Nephron (organoid): ENCODE results near the gene CDKAL1.

Experiments used
- H3K27ac Mint-ChIP-seq, 3 experiments: 2 replicates each; pipeline ENCODE4 v1.8.0; 2020; ENCODE audit warnings: mixed read lengths in 3 of 3, mild to moderate bottlenecking in 2 of 3, moderate library complexity in 1 of 3
- H3K27me3 Mint-ChIP-seq: 2 replicates; pipeline ENCODE4 v1.8.0; 2021; ENCODE audit warnings: low read depth, mild to moderate bottlenecking, moderate library complexity, mixed read lengths
- H3K36me3 Mint-ChIP-seq: 2 replicates; pipeline ENCODE4 v1.8.0; 2020; ENCODE audit warnings: low read depth, mixed read lengths
- H3K4me1 Mint-ChIP-seq: 2 replicates; pipeline ENCODE4 v1.8.0; 2020; ENCODE audit warnings: mixed read lengths
- H3K4me3 Mint-ChIP-seq, 3 experiments: 2 replicates each; pipeline ENCODE4 v1.8.0; 2020; ENCODE audit warnings: mild to moderate bottlenecking in 3 of 3, mixed read lengths in 3 of 3, moderate library complexity in 2 of 3
- H3K9me3 Mint-ChIP-seq: 2 replicates; pipeline ENCODE4 v1.8.0; 2020; ENCODE audit warnings: mixed read lengths
- TF ChIP-seq, protein P1 (sequence below), 3 experiments: fragments of 200-600 bp; sonication (generic); IDR thresholded peaks; one replicate each; pipeline ENCODE4 v1.5.0; 2021; ENCODE audit warnings: antibody characterized with exemption in 3 of 3; ENCODE audit not compliant: unreplicated experiment in 3 of 3

Gene CDKAL1

DNA sequence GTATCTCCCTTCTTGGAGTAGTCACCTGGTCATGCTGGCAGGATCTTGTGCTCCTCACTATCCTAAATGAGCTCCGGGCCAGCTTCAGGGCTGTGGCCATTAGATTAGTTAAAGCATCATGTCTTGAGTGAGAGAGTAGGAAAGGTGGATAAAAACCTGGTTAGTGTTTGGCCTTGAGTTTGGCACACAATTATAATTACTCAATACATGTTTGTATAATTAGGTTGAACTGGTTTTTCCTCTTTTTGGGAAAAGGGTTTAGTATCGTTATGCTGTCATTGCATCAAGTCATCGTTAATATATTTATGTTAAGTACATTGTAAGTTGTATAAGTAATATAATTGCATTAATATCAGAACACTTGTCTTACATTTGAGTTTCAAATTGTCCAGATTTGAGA, 126.3 kb downstream of the CDKAL1 start:
- H3K4me1 Mint-ChIP-seq: peaks cover 37% of the 10 kb centered on the region
- H3K9me3 Mint-ChIP-seq: no peaks in the 10 kb centered on the region
- no peaks in the 10 kb centered on the region for H3K36me3 Mint-ChIP-seq
- no peak overlapping the region for H3K4me3 Mint-ChIP-seq
- H3K27me3 Mint-ChIP-seq: no peaks in the 10 kb centered on the region
- TF ChIP-seq, protein P1, sequence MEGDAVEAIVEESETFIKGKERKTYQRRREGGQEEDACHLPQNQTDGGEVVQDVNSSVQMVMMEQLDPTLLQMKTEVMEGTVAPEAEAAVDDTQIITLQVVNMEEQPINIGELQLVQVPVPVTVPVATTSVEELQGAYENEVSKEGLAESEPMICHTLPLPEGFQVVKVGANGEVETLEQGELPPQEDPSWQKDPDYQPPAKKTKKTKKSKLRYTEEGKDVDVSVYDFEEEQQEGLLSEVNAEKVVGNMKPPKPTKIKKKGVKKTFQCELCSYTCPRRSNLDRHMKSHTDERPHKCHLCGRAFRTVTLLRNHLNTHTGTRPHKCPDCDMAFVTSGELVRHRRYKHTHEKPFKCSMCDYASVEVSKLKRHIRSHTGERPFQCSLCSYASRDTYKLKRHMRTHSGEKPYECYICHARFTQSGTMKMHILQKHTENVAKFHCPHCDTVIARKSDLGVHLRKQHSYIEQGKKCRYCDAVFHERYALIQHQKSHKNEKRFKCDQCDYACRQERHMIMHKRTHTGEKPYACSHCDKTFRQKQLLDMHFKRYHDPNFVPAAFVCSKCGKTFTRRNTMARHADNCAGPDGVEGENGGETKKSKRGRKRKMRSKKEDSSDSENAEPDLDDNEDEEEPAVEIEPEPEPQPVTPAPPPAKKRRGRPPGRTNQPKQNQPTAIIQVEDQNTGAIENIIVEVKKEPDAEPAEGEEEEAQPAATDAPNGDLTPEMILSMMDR (IDR thresholded peaks at IDR 0.05; ENCODE audit: unreplicated experiment in 3 of 3): no peak
- peak overlapping the region in 2 of 3 experiments; percentile 70 to 80 for H3K27ac Mint-ChIP-seq

DNA sequence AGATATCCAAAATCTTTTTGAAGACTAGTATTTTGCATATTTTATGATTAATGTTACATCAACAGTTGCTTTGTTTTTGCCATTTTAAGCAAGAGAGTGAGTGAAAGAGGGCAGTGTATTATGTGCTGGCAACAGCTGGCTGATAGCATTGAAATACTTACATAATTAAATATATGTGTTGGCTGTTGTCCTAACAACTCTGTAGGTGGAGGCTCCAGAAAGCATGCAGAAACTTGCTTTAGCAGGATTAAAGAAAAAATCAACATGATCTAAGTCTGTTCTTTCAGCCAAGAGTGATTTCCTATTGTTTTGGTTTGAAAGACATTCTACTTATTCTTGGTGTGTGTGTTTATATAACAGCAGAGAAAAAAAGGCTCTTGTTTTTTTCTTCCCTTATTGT, 127.5 kb downstream of the CDKAL1 start:
- Mint-ChIP-seq H3K4me1 (peaks cover 37% of the 10 kb centered on the region), H3K36me3 (no peaks in the 10 kb centered on the region), H3K27me3 (no peaks in the 10 kb centered on the region), H3K9me3 (no peaks in the 10 kb centered on the region), H3K4me3 (no peak overlapping the region), H3K27ac (peak overlapping the region; percentile 70 to 80 (median 72))
- TF ChIP-seq, protein P1 (IDR thresholded peaks at IDR 0.05; ENCODE audit: unreplicated experiment in 3 of 3): no peak

DNA sequence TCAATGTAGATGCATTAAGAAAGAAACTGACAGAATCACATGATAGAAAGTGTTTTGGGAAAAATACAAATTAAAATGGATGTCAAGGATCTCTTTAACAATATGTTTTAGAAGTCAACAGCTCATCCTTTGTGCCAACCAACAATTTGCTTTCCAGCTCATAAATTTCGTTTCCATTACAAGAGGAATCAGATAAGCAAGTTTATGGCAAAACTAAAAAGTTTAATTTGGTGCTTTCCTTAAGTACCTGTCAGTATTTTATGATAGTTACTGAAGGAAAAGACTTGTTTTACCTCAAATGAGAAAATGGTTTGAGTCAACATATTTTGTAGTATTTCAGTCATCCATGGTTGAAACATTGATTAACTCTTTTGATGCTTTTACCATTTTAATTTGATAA, 130.0 kb downstream of the CDKAL1 start:
- H3K36me3 Mint-ChIP-seq: no peaks in the 10 kb centered on the region
- no peak overlapping the region for H3K27ac Mint-ChIP-seq
- no peaks in the 10 kb centered on the region for H3K9me3 Mint-ChIP-seq
- TF ChIP-seq, protein P1 (IDR thresholded peaks at IDR 0.05; ENCODE audit: unreplicated experiment in 3 of 3): no peak
- H3K4me3 Mint-ChIP-seq: no peak overlapping the region
- no peaks in the 10 kb centered on the region for H3K27me3 Mint-ChIP-seq
- peaks cover 33% of the 10 kb centered on the region for H3K4me1 Mint-ChIP-seq

DNA sequence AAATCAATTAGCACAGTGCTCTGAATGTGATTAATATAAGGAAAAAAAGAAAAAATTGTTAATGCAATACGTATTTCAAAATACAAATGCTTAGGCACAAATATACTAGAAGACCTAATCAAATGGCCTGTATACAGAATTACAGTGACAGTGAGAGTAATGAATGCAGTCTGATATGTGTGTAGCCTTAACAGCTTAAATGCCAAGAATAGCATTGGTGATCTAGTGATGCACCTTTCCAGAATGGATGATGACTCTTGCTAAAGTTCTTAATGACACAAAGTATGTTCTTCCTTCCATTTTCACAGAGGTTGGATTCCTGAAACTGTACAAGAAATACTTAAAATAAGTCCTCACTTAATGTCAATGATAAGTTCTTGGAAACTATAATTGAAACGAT, 131.0 kb downstream of the CDKAL1 start:
- H3K4me3 Mint-ChIP-seq: no peak overlapping the region
- no peaks in the 10 kb centered on the region for H3K36me3 Mint-ChIP-seq
- TF ChIP-seq, protein P1 (IDR thresholded peaks at IDR 0.05; ENCODE audit: unreplicated experiment in 3 of 3): no peak
- no peaks in the 10 kb centered on the region for H3K9me3 Mint-ChIP-seq
- H3K4me1 Mint-ChIP-seq: peaks cover 33% of the 10 kb centered on the region
- H3K27me3 Mint-ChIP-seq: no peaks in the 10 kb centered on the region
- H3K27ac Mint-ChIP-seq: no peak overlapping the region

DNA sequence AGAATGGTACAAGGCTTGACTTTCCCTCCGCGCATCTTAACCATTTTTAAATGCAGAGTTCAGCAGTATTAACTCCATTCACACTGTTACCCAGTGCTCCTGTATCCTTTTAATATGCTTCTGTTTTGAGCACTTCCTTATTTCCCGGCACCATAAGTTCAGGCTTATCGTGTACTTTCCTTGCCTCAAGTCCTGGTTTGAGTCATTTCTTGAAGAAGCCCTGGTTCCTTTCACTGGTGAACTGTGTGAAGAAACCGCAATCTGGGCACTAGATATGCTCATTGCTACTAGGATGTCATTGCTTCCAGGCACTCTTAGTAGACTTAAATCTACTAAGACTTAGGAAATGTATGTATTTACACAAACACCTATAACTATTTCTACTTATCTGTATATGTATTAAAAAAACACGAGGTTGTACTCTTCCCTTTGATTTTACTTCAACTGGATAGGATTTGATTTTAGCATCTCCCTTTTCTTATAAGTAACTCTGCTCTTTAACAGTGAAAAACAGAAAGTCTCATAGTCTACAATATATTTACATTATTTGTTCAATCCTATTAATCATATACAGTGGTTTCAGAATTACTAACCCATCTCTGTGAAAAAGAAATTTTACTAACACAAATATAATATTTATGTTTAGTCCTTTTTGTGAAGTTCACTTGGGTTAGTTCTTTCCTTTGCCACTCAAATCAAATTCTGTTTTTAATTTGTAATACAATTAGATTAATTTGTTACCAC, 135.5 kb downstream of the CDKAL1 start:
- TF ChIP-seq, protein P1 (IDR thresholded peaks at IDR 0.05; ENCODE audit: unreplicated experiment in 3 of 3): no peak
- Mint-ChIP-seq H3K27ac (no peak overlapping the region), H3K4me1 (peaks cover 2% of the 10 kb centered on the region), H3K36me3 (peaks cover 5% of the 10 kb centered on the region), H3K4me3 (no peak overlapping the region), H3K27me3 (no peaks in the 10 kb centered on the region), H3K9me3 (no peaks in the 10 kb centered on the region)

DNA sequence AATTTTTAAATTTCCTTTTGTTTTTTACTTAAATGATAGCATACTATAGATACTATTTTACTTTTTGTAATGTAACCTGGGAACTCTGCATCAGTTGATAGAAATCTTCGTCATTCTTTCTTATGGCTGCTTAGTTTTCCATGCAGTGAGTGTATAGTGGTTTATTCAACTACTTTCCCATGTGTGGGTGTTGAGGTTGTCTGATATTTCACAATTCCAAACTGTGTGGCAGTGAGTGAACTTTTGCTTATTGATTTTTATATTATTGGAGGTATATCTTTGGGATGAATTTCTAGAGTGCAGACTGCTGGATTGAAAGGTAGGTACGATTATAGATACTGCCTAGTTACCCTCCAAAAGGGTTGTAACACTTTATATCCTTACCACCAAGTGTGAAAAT, 136.5 kb downstream of the CDKAL1 start:
- no peak overlapping the region for H3K27ac Mint-ChIP-seq
- H3K27me3 Mint-ChIP-seq: no peaks in the 10 kb centered on the region
- H3K36me3 Mint-ChIP-seq: peaks cover 5% of the 10 kb centered on the region
- H3K4me1 Mint-ChIP-seq: no peaks in the 10 kb centered on the region
- no peaks in the 10 kb centered on the region for H3K9me3 Mint-ChIP-seq
- TF ChIP-seq, protein P1 (IDR thresholded peaks at IDR 0.05; ENCODE audit: unreplicated experiment in 3 of 3): no peak
- H3K4me3 Mint-ChIP-seq: no peak overlapping the region
